GM23248 (cell line): ENCODE results near the gene CCDC197. TPM values are rescaled to one million over a fixed set of nuclear protein-coding genes. Genes with fewer than 3 reads are reported as not detected.

Experiments
- DNase-seq: peaks from one replicate; pipeline ENCODE4 v3.0.0-alpha.2; 2015
- H2AFZ ChIP-seq: fragments of 200-600 bp; sonication (generic); 2 replicates; pipeline ENCODE4 v1.6.1; 2016; ENCODE audit warnings: antibody characterized with exemption
- H3F3A ChIP-seq: fragments of 200-600 bp; sonication (generic); 2 replicates; pipeline ENCODE4 v1.6.1; 2016; ENCODE audit warnings: mild to moderate bottlenecking, antibody characterized with exemption, mixed run types; ENCODE audit not compliant: insufficient read depth
- H3K27ac ChIP-seq: fragments of 200-600 bp; sonication (generic); 2 replicates; pipeline ENCODE4 v1.5.1; 2016; ENCODE audit warnings: mild to moderate bottlenecking
- H3K27me3 ChIP-seq: fragments of 200-600 bp; sonication (generic); replicated peaks from 2 replicates; pipeline ENCODE4 v1.6.1; 2016; ENCODE audit warnings: mild to moderate bottlenecking; ENCODE audit not compliant: insufficient read depth
- H3K36me3 ChIP-seq: fragments of 200-600 bp; sonication (generic); 2 replicates; pipeline ENCODE4 v1.6.1; 2016; ENCODE audit warnings: low read depth, mild to moderate bottlenecking
- H3K4me1 ChIP-seq: fragments of 200-600 bp; sonication (generic); 2 replicates; pipeline ENCODE4 v1.6.1; 2016; ENCODE audit warnings: mild to moderate bottlenecking; ENCODE audit not compliant: insufficient read depth
- H3K4me2 ChIP-seq: fragments of 200-600 bp; sonication (generic); one replicate; pipeline ENCODE4 v1.6.1; 2016; ENCODE audit warnings: mild to moderate bottlenecking; ENCODE audit not compliant: unreplicated experiment
- H3K4me3 ChIP-seq: fragments of 200-600 bp; sonication (generic); 2 replicates; pipeline ENCODE4 v1.5.1; 2016; ENCODE audit warnings: mild to moderate bottlenecking
- H3K79me2 ChIP-seq: fragments of 200-600 bp; sonication (generic); 2 replicates; pipeline ENCODE4 v1.6.1; 2016; ENCODE audit warnings: mild to moderate bottlenecking; ENCODE audit not compliant: insufficient read depth
- H3K9ac ChIP-seq: fragments of 200-600 bp; sonication (generic); 2 replicates; pipeline ENCODE4 v1.6.1; 2016; ENCODE audit warnings: mild to moderate bottlenecking
- H3K9me2 ChIP-seq: fragments of 200-600 bp; sonication (generic); 2 replicates; pipeline ENCODE4 v1.6.1; 2016; ENCODE audit warnings: mixed run types, mild to moderate bottlenecking, moderate library complexity; ENCODE audit not compliant: insufficient read depth
- H3K9me3 ChIP-seq: fragments of 200-600 bp; sonication (generic); one replicate; pipeline ENCODE4 v1.6.1; 2017; ENCODE audit warnings: low read depth
- H4K20me1 ChIP-seq: fragments of 200-600 bp; sonication (generic); 2 replicates; pipeline ENCODE4 v1.6.0; 2016; ENCODE audit not compliant: insufficient read depth
- EZH2 ChIP-seq: fragments of 200-600 bp; sonication (generic); IDR thresholded peaks from 2 replicates; pipeline ENCODE4 v1.6.1; 2018; ENCODE audit warnings: antibody characterized with exemption, mild to moderate bottlenecking; ENCODE audit not compliant: insufficient read depth, poor library complexity, severe bottlenecking
- EZH2phosphoT487 ChIP-seq: fragments of 200-600 bp; sonication (generic); IDR thresholded peaks from 2 replicates; pipeline ENCODE4 v1.6.1; 2018; ENCODE audit warnings: antibody characterized with exemption, moderate library complexity, mild to moderate bottlenecking, low read depth; ENCODE audit not compliant: insufficient read depth
- WGBS, 2 experiments: methylation state at CpG; one replicate each; pipeline ENCODE4 v1.1.6; 2015 to 2017; ENCODE audit warnings: low lambda C conversion rate in 2 of 2, low coverage in 1 of 2; ENCODE audit errors: missing lambda C conversion rate in 2 of 2; 5-methylcytosine and 5-hydroxymethylcytosine counted together
- in situ Hi-C: fragments of 300-500 bp; cut with MboI; formaldehyde crosslinking; loops from 2 replicates; pipeline ENCODE4 v1.15.0; 2020
- polyA plus RNA-seq: library from polyadenylated mRNA; unstranded; fragments of >200 nt; fragmentation: Nextera tagmentation; extraction: Ambion mirVana; gene quantifications from 2 replicates; pipeline ENCODE4 v1.2.1, GENCODE V29; 2016
- total RNA-seq: library from RNA; depleted of rRNA; stranded (reverse); fragments of >200 nt; shearing (Covaris generic); gene quantifications from 2 replicates; pipeline ENCODE4 v1.2.3, GENCODE V29; 2014

Gene CCDC197
- total and polyA plus RNA-seq, 2 experiments from 2014 or later = not detected

DNA sequence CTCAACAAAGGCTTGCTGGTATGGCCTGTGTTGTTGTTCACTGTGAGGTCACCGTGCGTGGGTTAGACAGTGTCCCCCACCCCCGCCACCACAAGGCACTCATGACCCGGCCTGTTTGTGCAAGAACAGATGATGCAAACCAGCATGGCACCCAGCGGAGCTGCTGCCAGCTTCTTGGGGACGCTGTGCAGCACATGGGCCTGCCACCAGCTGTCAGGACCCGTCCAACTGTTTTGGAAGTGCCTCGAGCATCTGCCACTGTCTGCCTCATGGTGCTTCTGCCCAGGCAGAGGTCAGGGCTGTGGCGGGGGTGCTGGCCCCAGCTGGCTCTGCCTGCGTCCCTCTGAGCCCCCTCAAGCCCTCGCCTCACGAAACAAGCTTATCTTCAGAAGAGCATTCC lies 22.3 kb upstream of the CCDC197 start:
- Histone ChIP-seq H3K4me1 (no peaks in the 10 kb centered on the region), H3K27ac (no peak overlapping the region), H3K36me3 (no peaks in the 10 kb centered on the region), H3K27me3 (peaks cover 13% of the 10 kb centered on the region; the same call in 1 of the 2 replicates), H4K20me1 (no peaks in the 10 kb centered on the region), H3F3A (no peaks in the 10 kb centered on the region), H3K9me3 (no peaks in the 10 kb centered on the region), H3K4me2 (no peak overlapping the region), H3K9ac (no peak overlapping the region), H3K4me3 (no peak overlapping the region), H3K9me2 (no peaks in the 10 kb centered on the region), H3K79me2 (no peaks in the 10 kb centered on the region), H2AFZ (no peak overlapping the region)
- 91 to 92% methylated on average over 11 to 12 of the region's 12 CpGs for WGBS, 2 experiments
- no peak for DNase-seq
- TF ChIP-seq EZH2 (no peak), EZH2phosphoT487 (no peak)
- in situ Hi-C loops = no loop called here

GRCh38 chr14:93975791-93976476 lies 21.2 kb upstream of the CCDC197 start:
- 64 to 67% methylated on average over 9 of the region's 9 CpGs for WGBS, 2 experiments

DNA sequence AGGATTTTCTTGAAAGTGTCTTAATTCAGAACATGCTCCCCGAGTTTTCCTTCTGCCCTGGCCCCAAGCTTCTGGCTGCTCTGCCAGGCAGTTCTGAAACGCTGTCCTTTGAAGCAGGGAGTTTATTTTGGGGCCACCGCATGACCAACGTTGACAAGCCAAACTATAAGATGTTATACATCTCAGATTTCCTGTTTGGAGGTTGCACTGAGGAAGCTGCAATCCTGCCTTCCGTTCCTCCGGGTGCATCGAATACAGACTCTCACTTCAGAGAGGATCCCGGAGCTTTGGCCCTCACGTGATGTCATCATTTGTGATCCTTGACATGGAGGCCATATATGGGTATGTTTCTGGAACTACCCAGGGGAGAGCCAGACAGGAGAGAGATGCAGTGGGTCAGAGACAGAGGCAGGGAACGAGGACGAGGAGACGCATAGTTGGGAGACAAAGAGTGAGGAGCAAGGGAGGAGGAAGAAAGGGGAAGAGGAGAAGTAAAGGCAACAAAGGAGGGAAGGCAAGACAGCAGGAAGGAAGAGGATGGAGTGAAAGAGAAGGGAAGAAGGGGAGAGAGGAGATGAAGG lies 20.5 kb upstream of the CCDC197 start, which contains the start of gene ASB2:
Gene ASB2 (minus strand): TSS at position 94 of the 581 bp plus-strand sequence. CDS start 12,031 bp downstream, outside the sequence.
- H3K4me2 ChIP-seq = no peak within 1 kb of the TSS
- no peaks in the 10 kb centered on the region for H3K9me2 ChIP-seq
- 0 out of 2 replicates have a peak, but pooled peaks cover 13% of the 10 kb centered on the region for H3K27me3 ChIP-seq
- WGBS, 2 experiments = 35 to 46% methylated on average over 12 of the region's 12 CpGs
- H3K79me2 ChIP-seq = no peaks in the 10 kb centered on the region
- H3K4me3 ChIP-seq = no peak within 1 kb of the TSS
- no peak within 1 kb of the TSS for H3K27ac ChIP-seq
- no peaks in the 10 kb centered on the region for H3K36me3 ChIP-seq
- TF ChIP-seq EZH2 (no peak), EZH2phosphoT487 (no peak)
- no peaks in the 10 kb centered on the region for H3K4me1 ChIP-seq
- in situ Hi-C loops = no loop called here
- H3K9ac ChIP-seq = no peak within 1 kb of the TSS
- H4K20me1 ChIP-seq = no peaks in the 10 kb centered on the region
- DNase-seq = no peak
- no peaks in the 10 kb centered on the region for H3F3A ChIP-seq
- no peak within 1 kb of the TSS for H2AFZ ChIP-seq
- H3K9me3 ChIP-seq = no peaks in the 10 kb centered on the region

More at GRCh38 chr14:93975791-93976476, 21.2 kb upstream of the CCDC197 start:
- Histone ChIP-seq H3K79me2 (no peaks in the 10 kb centered on the region), H3K9ac (no peak overlapping the region), H2AFZ (no peak overlapping the region), H3K36me3 (no peaks in the 10 kb centered on the region), H3K4me2 (no peak overlapping the region), H3K4me3 (no peak overlapping the region), H3K4me1 (no peaks in the 10 kb centered on the region), H3K9me3 (no peaks in the 10 kb centered on the region), H4K20me1 (no peaks in the 10 kb centered on the region), H3K27me3 (peaks cover 13% of the 10 kb centered on the region; the same call in 1 of the 2 replicates), H3K27ac (no peak overlapping the region), H3K9me2 (no peaks in the 10 kb centered on the region), H3F3A (no peaks in the 10 kb centered on the region)
- in situ Hi-C loops = no loop called here
- no peak for DNase-seq
- no peak for TF ChIP-seq EZH2phosphoT487
- no peak for TF ChIP-seq EZH2

DNA sequence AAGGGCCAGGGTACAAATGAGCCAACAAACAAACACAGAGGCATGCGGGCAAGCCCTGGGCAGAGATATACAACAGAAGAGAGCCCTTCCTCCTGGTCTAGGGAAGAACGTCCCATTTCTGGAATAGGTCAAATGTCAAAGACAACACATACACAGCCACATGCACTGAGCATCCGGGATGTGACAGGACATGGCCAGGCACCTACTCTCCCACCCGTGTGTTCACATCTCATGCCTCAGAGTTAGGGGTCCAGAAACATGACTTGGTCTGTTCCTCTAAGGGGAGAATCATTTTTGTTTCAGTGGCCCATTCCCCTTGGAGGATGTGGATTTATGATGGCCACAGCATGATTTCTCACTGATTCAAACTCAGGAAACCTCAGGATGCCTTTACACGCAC lies 19.9 kb upstream of the CCDC197 start:
- H3K36me3 ChIP-seq = no peaks in the 10 kb centered on the region
- H3K27me3 ChIP-seq = 0 out of 2 replicates have a peak, but pooled peaks cover 13% of the 10 kb centered on the region
- no peak for DNase-seq
- no peak overlapping the region for H2AFZ ChIP-seq
- no peak for TF ChIP-seq EZH2
- no peak for TF ChIP-seq EZH2phosphoT487
- H3K4me3 ChIP-seq = no peak overlapping the region
- no peaks in the 10 kb centered on the region for H3K4me1 ChIP-seq
- H3K79me2 ChIP-seq = no peaks in the 10 kb centered on the region
- 49 to 54% methylated on average over 5 of the region's 5 CpGs for WGBS, 2 experiments
- no peaks in the 10 kb centered on the region for H3F3A ChIP-seq
- in situ Hi-C loops = no loop called here
- H4K20me1 ChIP-seq = no peaks in the 10 kb centered on the region
- no peaks in the 10 kb centered on the region for H3K9me2 ChIP-seq
- no peak overlapping the region for H3K4me2 ChIP-seq
- H3K9me3 ChIP-seq = no peaks in the 10 kb centered on the region
- no peak overlapping the region for H3K9ac ChIP-seq
- no peak overlapping the region for H3K27ac ChIP-seq
